Uterus (tissue), 2 donors: ENCODE results near the gene NKG7.

Source experiments
- POLR2A ChIP-seq, 2 donors: fragments of 450-650 bp; IDR thresholded peaks; one replicate each; pipeline ENCODE4 v1.6.1; 2016; ENCODE audit warnings: antibody characterized with exemption in 2 of 2, mild to moderate bottlenecking in 1 of 2, moderate library complexity in 1 of 2
- TF ChIP-seq, protein P1 (sequence below), 4 experiments: fragments of 200-600 bp in 2 of 4; fragments of 450-650 bp in 2 of 4; sonication (generic) in 2 of 4; IDR thresholded peaks; one replicate each; pipeline ENCODE4 v1.5.1; 2016 to 2019; ENCODE audit warnings: antibody characterized with exemption in 4 of 4, mild to moderate bottlenecking in 2 of 4, moderate library complexity in 1 of 4

DNA sequence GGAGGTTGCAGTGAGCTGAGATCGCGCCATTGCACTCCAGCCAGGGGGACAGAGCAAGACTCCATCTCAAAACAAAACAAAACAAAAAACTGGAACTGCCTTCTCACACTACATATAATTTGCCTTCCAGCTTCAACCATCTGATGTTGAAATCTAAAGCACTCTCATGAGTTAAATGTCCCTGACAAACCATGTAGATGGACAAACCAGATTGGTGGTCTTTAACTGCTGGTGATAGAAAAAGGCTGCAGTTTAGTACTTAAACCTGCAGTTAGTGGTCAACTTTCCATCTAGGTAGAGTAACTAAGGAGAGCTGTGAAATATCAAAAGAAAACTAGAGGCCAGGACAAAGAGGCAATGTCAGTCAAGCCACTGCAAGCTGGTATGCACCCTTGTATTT is 23.7 kb upstream of the NKG7 start:
- TF ChIP-seq, protein P1, sequence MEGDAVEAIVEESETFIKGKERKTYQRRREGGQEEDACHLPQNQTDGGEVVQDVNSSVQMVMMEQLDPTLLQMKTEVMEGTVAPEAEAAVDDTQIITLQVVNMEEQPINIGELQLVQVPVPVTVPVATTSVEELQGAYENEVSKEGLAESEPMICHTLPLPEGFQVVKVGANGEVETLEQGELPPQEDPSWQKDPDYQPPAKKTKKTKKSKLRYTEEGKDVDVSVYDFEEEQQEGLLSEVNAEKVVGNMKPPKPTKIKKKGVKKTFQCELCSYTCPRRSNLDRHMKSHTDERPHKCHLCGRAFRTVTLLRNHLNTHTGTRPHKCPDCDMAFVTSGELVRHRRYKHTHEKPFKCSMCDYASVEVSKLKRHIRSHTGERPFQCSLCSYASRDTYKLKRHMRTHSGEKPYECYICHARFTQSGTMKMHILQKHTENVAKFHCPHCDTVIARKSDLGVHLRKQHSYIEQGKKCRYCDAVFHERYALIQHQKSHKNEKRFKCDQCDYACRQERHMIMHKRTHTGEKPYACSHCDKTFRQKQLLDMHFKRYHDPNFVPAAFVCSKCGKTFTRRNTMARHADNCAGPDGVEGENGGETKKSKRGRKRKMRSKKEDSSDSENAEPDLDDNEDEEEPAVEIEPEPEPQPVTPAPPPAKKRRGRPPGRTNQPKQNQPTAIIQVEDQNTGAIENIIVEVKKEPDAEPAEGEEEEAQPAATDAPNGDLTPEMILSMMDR (IDR thresholded peaks at IDR 0.05) = no peak
- TF ChIP-seq POLR2A (IDR thresholded peaks at IDR 0.05) = no peak
